GM18517 (cell line): Measurements from ENCODE around the gene AKR1B1.

Source experiments
- ATAC-seq: cut with Tn5 transposase; IDR thresholded peaks from one replicate; pipeline ENCODE4 v1.9.1; 2021; ENCODE audit warnings: mild to moderate bottlenecking, moderate library complexity; ENCODE audit not compliant: unreplicated experiment

Gene AKR1B1

GRCh38 chr7:134420424-134421125 is 38.3 kb downstream of the AKR1B1 start:
- ATAC-seq = no peak

GRCh38 chr7:134419875-134420274 is 39.0 kb downstream of the AKR1B1 start:
- ATAC-seq = no peak

- no peak for ATAC-seq
These were observed 39.8 kb downstream of the AKR1B1 start for GRCh38 chr7:134419085-134419484.

- ATAC-seq = no peak
These were observed 43.2 kb downstream of the AKR1B1 start for GRCh38 chr7:134415700-134416099.

DNA sequence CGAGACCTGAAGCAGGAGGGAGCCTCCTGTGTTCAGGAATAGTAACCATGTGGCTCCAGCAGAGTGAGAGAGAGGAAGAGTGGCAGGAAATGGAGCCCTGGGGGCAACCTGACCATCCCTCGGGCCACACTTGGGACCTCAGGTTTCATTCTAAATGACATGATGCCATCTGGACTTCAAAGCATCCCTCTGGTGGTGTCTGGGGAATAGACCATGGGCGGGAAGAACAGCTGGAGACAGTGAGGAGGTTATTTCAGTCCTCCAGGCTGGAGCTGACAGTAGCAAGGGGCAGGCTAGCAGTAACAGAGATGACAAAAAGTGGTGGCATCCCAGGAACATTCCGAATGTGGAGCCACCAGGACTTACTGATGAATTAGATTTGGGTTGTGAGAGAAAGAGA is 44.8 kb downstream of the AKR1B1 start:
- ATAC-seq = no peak

GRCh38 chr7:134407311-134407710 is 51.6 kb downstream of the AKR1B1 start:
- no peak for ATAC-seq

DNA sequence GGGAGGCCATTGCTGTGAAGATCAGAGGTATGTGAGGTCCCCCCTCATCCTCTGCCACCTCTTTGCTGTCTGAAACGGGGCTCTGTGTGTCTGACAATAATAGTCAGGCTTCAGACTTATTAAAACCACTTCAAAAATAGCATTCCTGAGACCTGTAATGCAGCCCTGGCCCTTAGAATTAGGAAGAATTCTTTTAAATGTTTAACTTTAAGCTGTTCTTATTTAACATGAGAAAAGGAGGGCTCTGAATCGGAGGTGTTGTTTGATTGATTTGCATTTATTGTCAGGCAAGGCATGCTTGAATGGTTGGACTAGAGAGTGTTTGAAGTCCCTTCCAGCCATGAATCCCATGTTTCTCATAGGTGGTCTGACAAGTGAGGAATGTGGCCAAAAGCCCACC is 52.5 kb downstream of the AKR1B1 start:
- ATAC-seq = no peak

DNA sequence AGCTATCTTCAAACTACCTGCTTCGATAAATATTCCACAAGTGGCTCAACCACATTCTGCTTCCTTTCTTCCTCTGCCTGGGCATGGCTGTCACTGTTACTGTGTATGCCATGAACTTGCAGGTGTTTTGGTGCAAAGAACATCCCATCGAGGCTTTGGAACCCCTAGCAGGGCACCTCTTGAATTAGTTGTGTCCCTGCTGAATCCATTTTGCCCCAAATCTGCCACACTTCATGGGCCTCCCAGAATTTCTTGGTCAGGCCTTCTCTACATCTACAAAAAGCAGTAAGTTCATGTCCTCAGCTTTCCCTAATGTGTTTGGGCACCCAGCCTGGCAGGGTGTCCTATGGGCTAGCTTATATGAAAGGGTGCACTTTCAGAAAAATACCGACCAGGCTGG is 53.6 kb downstream of the AKR1B1 start:
- no peak for ATAC-seq

- ATAC-seq = no peak
These were observed 55.8 kb downstream of the AKR1B1 start for GRCh38 chr7:134403062-134403461.

DNA sequence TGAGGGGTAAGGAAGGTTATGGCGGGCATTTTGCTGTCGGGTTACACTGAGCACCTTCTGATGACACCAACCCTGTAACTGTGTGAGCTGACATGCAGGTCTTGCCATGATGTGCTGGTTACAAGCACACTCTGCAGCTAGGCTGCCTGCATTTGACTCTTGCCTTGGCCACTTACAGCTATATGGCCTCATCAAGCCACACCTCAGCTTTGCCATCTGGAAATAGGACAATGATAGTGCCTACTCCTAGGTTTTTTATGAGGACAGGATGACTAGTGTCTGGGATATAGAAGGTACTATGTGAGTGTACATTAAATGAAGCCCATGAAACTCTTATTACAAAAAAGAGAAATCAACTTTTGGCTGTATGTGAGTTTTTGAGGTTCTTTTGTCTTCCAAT is 58.0 kb downstream of the AKR1B1 start:
- ATAC-seq = no peak

DNA sequence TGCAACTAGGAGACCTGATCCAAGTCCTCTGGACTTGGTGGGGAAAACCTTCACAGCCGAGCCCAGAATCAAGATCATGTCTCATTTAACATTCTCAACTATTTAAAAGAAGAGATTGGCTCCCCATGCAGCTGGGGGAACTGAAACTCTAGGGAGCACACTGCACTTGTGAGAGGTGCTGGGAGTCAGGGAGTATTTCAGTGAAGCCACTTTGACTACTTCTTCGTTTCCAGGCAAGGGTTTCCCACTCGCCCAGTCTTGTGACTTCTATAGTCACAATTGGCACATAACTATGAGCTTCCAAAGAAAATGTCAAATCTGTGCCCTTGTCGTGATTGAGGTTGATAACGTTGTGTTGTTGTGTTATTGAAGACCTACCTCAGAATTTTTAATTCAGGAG is 62.9 kb downstream of the AKR1B1 start:
- ATAC-seq = no peak

DNA sequence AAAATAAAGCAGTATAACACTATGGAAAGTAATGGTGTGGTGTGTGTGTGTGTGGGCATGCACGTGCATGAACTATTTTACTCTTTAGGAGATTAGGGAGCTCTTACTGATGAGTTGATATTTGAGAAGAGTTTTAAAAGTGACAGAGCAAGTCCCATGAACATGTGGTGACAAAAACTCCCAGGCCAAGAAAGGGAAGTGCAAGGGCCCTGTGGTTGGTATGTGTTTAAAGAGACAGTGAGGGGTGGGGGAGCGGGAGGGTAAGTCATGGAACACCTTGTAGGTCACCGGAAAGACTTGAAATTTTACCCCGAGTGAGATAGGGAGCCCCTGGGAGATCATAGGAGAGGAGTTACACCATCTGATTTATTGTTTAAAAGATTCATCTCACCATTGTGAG is 63.3 kb downstream of the AKR1B1 start:
- ATAC-seq = no peak

DNA sequence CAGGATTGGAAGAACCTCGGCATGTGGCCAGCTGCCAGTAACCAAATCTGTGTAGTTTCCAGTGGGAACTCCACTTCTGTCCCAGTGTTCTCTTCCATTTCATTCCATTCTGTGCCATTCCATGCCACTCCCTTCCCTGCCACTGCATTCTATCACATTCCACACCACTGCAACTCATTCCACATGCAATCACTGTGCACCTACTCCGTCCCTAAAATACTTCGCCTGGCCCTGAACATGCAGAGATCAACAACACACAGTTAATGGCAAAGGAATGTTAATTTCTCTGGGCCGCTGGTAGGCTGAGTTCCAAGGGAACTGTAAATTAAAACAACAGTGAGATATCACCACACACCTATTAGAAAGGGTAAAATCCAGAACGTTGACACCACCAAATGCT is 64.8 kb downstream of the AKR1B1 start:
- ATAC-seq = no peak
